Measurements from ENCODE around the gene FA2H. TPM values are rescaled to one million over a fixed set of nuclear protein-coding genes. Genes with fewer than 3 reads are reported as not detected.

The FA2H gene
- total RNA-seq, 6 experiments from 2014 or later: 0.19 to 1.2 (median 0.22) TPM; not detected in 3

GRCh38 chr16:74756203-74756602 is 18.4 kb downstream of the FA2H start:
- Histone ChIP-seq H3K9me3 (no peaks in the 10 kb centered on the region), H3K27ac (no peak overlapping the region), H3K4me3 (no peak overlapping the region), H3K27me3 (no peaks in the 10 kb centered on the region), H3K36me3 (no peaks in the 10 kb centered on the region), H3K4me1 (no peaks in the 10 kb centered on the region)
- intact Hi-C loops (cut with DNase I): no loop called here
- DNase-seq (peak in 1 of 3 donors; percentile 21), ATAC-seq (no peak)
- no peak for TF ChIP-seq CTCF (IDR thresholded peaks at IDR 0.05)
- TF ChIP-seq POLR2A (IDR thresholded peaks at IDR 0.05): no peak
- 63% methylated on average over 6 of the region's 6 CpGs for WGBS (ENCODE audit: insufficient coverage, low coverage, low lambda C conversion rate, missing lambda C conversion rate)

DNA sequence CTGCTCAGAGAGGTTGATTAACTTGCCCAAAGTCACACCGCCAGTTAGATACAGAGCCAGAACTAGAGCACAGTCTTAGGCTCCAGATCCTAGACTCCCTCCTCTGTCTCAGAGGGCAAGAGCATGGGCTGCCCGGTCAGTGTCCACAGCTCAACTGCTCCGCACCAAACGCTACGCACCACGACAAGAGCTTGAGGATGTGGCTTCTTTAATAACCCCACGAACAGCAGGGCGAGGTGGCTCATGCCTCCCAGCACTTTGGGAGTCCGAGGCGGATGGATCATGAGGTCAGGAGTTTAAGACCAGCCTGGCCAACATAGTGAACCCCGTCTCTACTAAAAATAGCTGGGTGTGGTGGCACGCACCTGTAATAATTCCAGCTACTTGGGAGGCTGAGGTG is 21.4 kb downstream of the FA2H start:
- Histone ChIP-seq H3K36me3 (no peaks in the 10 kb centered on the region), H3K9me3 (no peaks in the 10 kb centered on the region), H3K27ac (no peak overlapping the region), H3K4me3 (no peak overlapping the region), H3K27me3 (no peaks in the 10 kb centered on the region), H3K4me1 (no peaks in the 10 kb centered on the region)
- TF ChIP-seq CTCF (IDR thresholded peaks at IDR 0.05): no peak
- no peak for TF ChIP-seq POLR2A (IDR thresholded peaks at IDR 0.05)
- no peak for ATAC-seq
- peak in 1 of 3 donors; percentile 18 for DNase-seq
- intact Hi-C loops (cut with DNase I): no loop called here
- 75% methylated on average over 5 of the region's 12 CpGs for WGBS (ENCODE audit: insufficient coverage, low coverage, low lambda C conversion rate, missing lambda C conversion rate)

- 68% methylated on average over 3 of the region's 5 CpGs for WGBS (ENCODE audit: insufficient coverage, low coverage, low lambda C conversion rate, missing lambda C conversion rate)
- Histone ChIP-seq H3K4me1 (no peaks in the 10 kb centered on the region), H3K9me3 (no peaks in the 10 kb centered on the region), H3K4me3 (no peak overlapping the region), H3K27me3 (no peaks in the 10 kb centered on the region), H3K27ac (no peak overlapping the region), H3K36me3 (no peaks in the 10 kb centered on the region)
- TF ChIP-seq CTCF (IDR thresholded peaks at IDR 0.05) (no peak), POLR2A (IDR thresholded peaks at IDR 0.05) (no peak)
- intact Hi-C loops (cut with DNase I): no loop called here
- peak in 1 of 3 donors; percentile 31 for DNase-seq
- peak in 1 of 4 donors; percentile 18 for ATAC-seq
These were observed 21.9 kb downstream of the FA2H start for GRCh38 chr16:74752756-74753155.

- Histone ChIP-seq H3K9me3 (no peaks in the 10 kb centered on the region), H3K27me3 (no peaks in the 10 kb centered on the region), H3K36me3 (no peaks in the 10 kb centered on the region), H3K27ac (no peak overlapping the region), H3K4me3 (no peak overlapping the region), H3K4me1 (no peaks in the 10 kb centered on the region)
- intact Hi-C loops (cut with DNase I): no loop called here
- WGBS (ENCODE audit: insufficient coverage, low coverage, low lambda C conversion rate, missing lambda C conversion rate): 80% methylated on average over 1 of the region's 2 CpGs
- peak in 1 of 3 donors; percentile 3 for DNase-seq
- TF ChIP-seq POLR2A (IDR thresholded peaks at IDR 0.05) (no peak), CTCF (IDR thresholded peaks at IDR 0.05) (no peak)
- no peak for ATAC-seq
These were observed 22.4 kb downstream of the FA2H start for GRCh38 chr16:74752258-74752657.

GRCh38 chr16:74751658-74752057 is 23.0 kb downstream of the FA2H start:
- ATAC-seq: no peak
- TF ChIP-seq POLR2A (IDR thresholded peaks at IDR 0.05): no peak
- TF ChIP-seq CTCF (IDR thresholded peaks at IDR 0.05): no peak

More at GRCh38 chr16:74751658-74752057, 23.0 kb downstream of the FA2H start:
- intact Hi-C loops (cut with DNase I): no loop called here
- WGBS (ENCODE audit: insufficient coverage, low coverage, low lambda C conversion rate, missing lambda C conversion rate): 29% methylated on average over 1 of the region's 5 CpGs
- no peaks in the 10 kb centered on the region for H3K27me3 ChIP-seq
- H3K4me1 ChIP-seq: no peaks in the 10 kb centered on the region
- H3K9me3 ChIP-seq: no peaks in the 10 kb centered on the region
- no peak overlapping the region for H3K4me3 ChIP-seq
- peak in 1 of 3 donors; percentile 10 for DNase-seq
- H3K36me3 ChIP-seq: no peaks in the 10 kb centered on the region
- no peak overlapping the region for H3K27ac ChIP-seq

All from right lobe of liver (tissue), 6 donors.